Neural cell (in vitro differentiated cells): Measurements from ENCODE around the gene TENT5A. TPM values are rescaled to one million over a fixed set of nuclear protein-coding genes. Genes with fewer than 3 reads are reported as not detected.

Experiments
- H2AFZ ChIP-seq: fragments of 200-600, 300-800 bp; sonication (generic), shearing (Covaris generic); 2 replicates; pipeline ENCODE4 v1.6.0; 2014; ENCODE audit warnings: low read depth, mild to moderate bottlenecking, antibody characterized with exemption, low read length, moderate library complexity
- H3F3A ChIP-seq: fragments of 200-600 bp; shearing (Covaris generic); 2 replicates; pipeline ENCODE4 v1.6.1; 2016; ENCODE audit warnings: mild to moderate bottlenecking, moderate library complexity, mixed read lengths, antibody characterized with exemption, low read length; ENCODE audit not compliant: insufficient read depth, poor library complexity, severe bottlenecking
- H3K27ac ChIP-seq: fragments of 200-600, 300-800 bp; sonication (generic), shearing (Covaris generic); 2 replicates; pipeline ENCODE4 v1.5.1; 2014; ENCODE audit warnings: mild to moderate bottlenecking, low read length, moderate library complexity
- H3K27me3 ChIP-seq: fragments of 300-800, 200-600 bp; sonication (generic), shearing (Covaris generic); 2 replicates; pipeline ENCODE4 v1.6.0; 2014; ENCODE audit warnings: mild to moderate bottlenecking, low read depth, low read length, moderate library complexity; ENCODE audit not compliant: insufficient read depth
- H3K36me3 ChIP-seq: fragments of 300-800, 200-600 bp; sonication (generic), shearing (Covaris generic); 2 replicates; pipeline ENCODE4 v1.5.1; 2014; ENCODE audit warnings: mild to moderate bottlenecking, antibody characterized with exemption, low read length, moderate library complexity; ENCODE audit not compliant: insufficient read depth
- H3K4me2 ChIP-seq: fragments of 300-800, 200-600 bp; sonication (generic), shearing (Covaris generic); 2 replicates; pipeline ENCODE4 v1.6.0; 2014; ENCODE audit warnings: mild to moderate bottlenecking, low read length
- H3K4me3 ChIP-seq: fragments of 300-800, 200-600 bp; sonication (generic), shearing (Covaris generic); 2 replicates; pipeline ENCODE4 v1.5.1; 2014; ENCODE audit warnings: mild to moderate bottlenecking, low read length, moderate library complexity
- H3K79me2 ChIP-seq: fragments of 200-600 bp; shearing (Covaris generic); replicated peaks from 2 replicates; pipeline ENCODE4 v1.6.0; 2014; ENCODE audit warnings: mild to moderate bottlenecking, low read length, moderate library complexity; ENCODE audit not compliant: insufficient read depth
- H3K9ac ChIP-seq: fragments of 300-800, 200-600 bp; sonication (generic), shearing (Covaris generic); 2 replicates; pipeline ENCODE4 v1.6.1; 2016; ENCODE audit warnings: mild to moderate bottlenecking, low read length, mixed read lengths
- H3K9me2 ChIP-seq: fragments of 200-600 bp; shearing (Covaris generic); 2 replicates; pipeline ENCODE4 v1.6.1; 2016; ENCODE audit warnings: mild to moderate bottlenecking, low read length, mixed read lengths; ENCODE audit not compliant: insufficient read depth
- H3K9me3 ChIP-seq: fragments of 200-600, 300-800 bp; sonication (generic), shearing (Covaris generic); 2 replicates; pipeline ENCODE4 v1.6.1; 2016; ENCODE audit warnings: mild to moderate bottlenecking, mixed run types, low read length, moderate library complexity, mixed read lengths
- H4K20me1 ChIP-seq: fragments of 200-600 bp; shearing (Covaris generic); 2 replicates; pipeline ENCODE4 v1.6.1; 2016; ENCODE audit warnings: mild to moderate bottlenecking, mixed run types; ENCODE audit not compliant: insufficient read depth
- CTCF ChIP-seq: fragments of 450-650 bp; IDR thresholded peaks from 2 replicates; pipeline ENCODE4 v1.5.1; 2014; ENCODE audit warnings: antibody characterized with exemption, mild to moderate bottlenecking, moderate library complexity; ENCODE audit not compliant: poor library complexity, severe bottlenecking
- EP300 ChIP-seq: fragments of 450-650 bp; conservative IDR thresholded peaks from 2 replicates; pipeline ENCODE4 v1.6.1; 2014; ENCODE audit warnings: antibody characterized with exemption, mild to moderate bottlenecking, moderate library complexity; ENCODE audit not compliant: poor library complexity, severe bottlenecking
- EZH2 ChIP-seq: fragments of 200-600, 300-800 bp; shearing (Covaris generic), sonication (generic); IDR thresholded peaks from 2 replicates; pipeline ENCODE4 v1.6.1; 2014; ENCODE audit warnings: antibody characterized with exemption, low read length, borderline replicate concordance, mild to moderate bottlenecking; ENCODE audit not compliant: insufficient read depth, poor library complexity, severe bottlenecking
- MXI1 ChIP-seq: fragments of 450-650 bp; conservative IDR thresholded peaks from 2 replicates; pipeline ENCODE4 v1.6.1; 2014; ENCODE audit warnings: antibody characterized with exemption, mild to moderate bottlenecking; ENCODE audit not compliant: poor library complexity, severe bottlenecking
- POLR2AphosphoS5 ChIP-seq: IDR thresholded peaks from 2 replicates; pipeline ENCODE4 v1.6.1; 2012
- RAD21 ChIP-seq: fragments of 450-650 bp; conservative IDR thresholded peaks from 2 replicates; pipeline ENCODE4 v1.6.1; 2014; ENCODE audit warnings: antibody characterized with exemption, mild to moderate bottlenecking, moderate library complexity
- SMC3 ChIP-seq: fragments of 450-650 bp; conservative IDR thresholded peaks from 2 replicates; pipeline ENCODE4 v1.6.1; 2014; ENCODE audit warnings: antibody characterized with exemption, mild to moderate bottlenecking, moderate library complexity; ENCODE audit not compliant: poor library complexity
- TAF1 ChIP-seq: IDR thresholded peaks from 2 replicates; pipeline ENCODE4 v1.6.1; 2012; ENCODE audit warnings: low read depth
- polyA plus RNA-seq: library from polyadenylated mRNA; depleted of rRNA; stranded (reverse); fragments of >200 nt; gene quantifications from 2 replicates; pipeline ENCODE4 v1.2.3, GENCODE V29; 2014
- TF ChIP-seq, protein P1 (sequence below): IDR thresholded peaks from 2 replicates; pipeline ENCODE4 v1.6.1; 2012; ENCODE audit warnings: borderline replicate concordance

Gene TENT5A
- polyA plus RNA-seq, 1 donor from 2014 or later: 0.47 TPM

GRCh38 chr6:81767163-81767891, 14.8 kb upstream of the TENT5A start:
- no peak overlapping the region for H3K4me2 ChIP-seq
- no peak overlapping the region for H2AFZ ChIP-seq
- no peak for TF ChIP-seq MXI1
- TF ChIP-seq POLR2AphosphoS5: no peak
- no peak for TF ChIP-seq CTCF
- no peaks in the 10 kb centered on the region for H4K20me1 ChIP-seq
- H3K4me3 ChIP-seq: no peak overlapping the region
- no peaks in the 10 kb centered on the region for H3F3A ChIP-seq
- no peaks in the 10 kb centered on the region for H3K9me2 ChIP-seq
- no peak overlapping the region for H3K9ac ChIP-seq
- H3K9me3 ChIP-seq: no peaks in the 10 kb centered on the region
- H3K27ac ChIP-seq: no peak overlapping the region
- no peaks in the 10 kb centered on the region for H3K79me2 ChIP-seq
- H3K36me3 ChIP-seq: no peaks in the 10 kb centered on the region
- no peaks in the 10 kb centered on the region for H3K27me3 ChIP-seq

GRCh38 chr6:81766482-81767069, 14.1 kb upstream of the TENT5A start:
- TF ChIP-seq CTCF (no peak), POLR2AphosphoS5 (no peak), MXI1 (no peak), SMC3 (no peak), EZH2 (no peak), TAF1 (no peak), EP300 (no peak), RAD21 (no peak)
- TF ChIP-seq, protein P1, sequence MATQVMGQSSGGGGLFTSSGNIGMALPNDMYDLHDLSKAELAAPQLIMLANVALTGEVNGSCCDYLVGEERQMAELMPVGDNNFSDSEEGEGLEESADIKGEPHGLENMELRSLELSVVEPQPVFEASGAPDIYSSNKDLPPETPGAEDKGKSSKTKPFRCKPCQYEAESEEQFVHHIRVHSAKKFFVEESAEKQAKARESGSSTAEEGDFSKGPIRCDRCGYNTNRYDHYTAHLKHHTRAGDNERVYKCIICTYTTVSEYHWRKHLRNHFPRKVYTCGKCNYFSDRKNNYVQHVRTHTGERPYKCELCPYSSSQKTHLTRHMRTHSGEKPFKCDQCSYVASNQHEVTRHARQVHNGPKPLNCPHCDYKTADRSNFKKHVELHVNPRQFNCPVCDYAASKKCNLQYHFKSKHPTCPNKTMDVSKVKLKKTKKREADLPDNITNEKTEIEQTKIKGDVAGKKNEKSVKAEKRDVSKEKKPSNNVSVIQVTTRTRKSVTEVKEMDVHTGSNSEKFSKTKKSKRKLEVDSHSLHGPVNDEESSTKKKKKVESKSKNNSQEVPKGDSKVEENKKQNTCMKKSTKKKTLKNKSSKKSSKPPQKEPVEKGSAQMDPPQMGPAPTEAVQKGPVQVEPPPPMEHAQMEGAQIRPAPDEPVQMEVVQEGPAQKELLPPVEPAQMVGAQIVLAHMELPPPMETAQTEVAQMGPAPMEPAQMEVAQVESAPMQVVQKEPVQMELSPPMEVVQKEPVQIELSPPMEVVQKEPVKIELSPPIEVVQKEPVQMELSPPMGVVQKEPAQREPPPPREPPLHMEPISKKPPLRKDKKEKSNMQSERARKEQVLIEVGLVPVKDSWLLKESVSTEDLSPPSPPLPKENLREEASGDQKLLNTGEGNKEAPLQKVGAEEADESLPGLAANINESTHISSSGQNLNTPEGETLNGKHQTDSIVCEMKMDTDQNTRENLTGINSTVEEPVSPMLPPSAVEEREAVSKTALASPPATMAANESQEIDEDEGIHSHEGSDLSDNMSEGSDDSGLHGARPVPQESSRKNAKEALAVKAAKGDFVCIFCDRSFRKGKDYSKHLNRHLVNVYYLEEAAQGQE: no peak
- Histone ChIP-seq H3K4me3 (no peak overlapping the region), H3K9me2 (no peaks in the 10 kb centered on the region), H2AFZ (no peak overlapping the region), H3K9ac (no peak overlapping the region), H3K36me3 (no peaks in the 10 kb centered on the region), H4K20me1 (no peaks in the 10 kb centered on the region), H3K9me3 (no peaks in the 10 kb centered on the region), H3K4me2 (no peak overlapping the region), H3F3A (no peaks in the 10 kb centered on the region), H3K27ac (no peak overlapping the region), H3K27me3 (no peaks in the 10 kb centered on the region), H3K79me2 (no peaks in the 10 kb centered on the region)
